HFFc6 (cell line): ENCODE results near the gene SGTB. TPM values are rescaled to one million over a fixed set of nuclear protein-coding genes. Genes with fewer than 3 reads are reported as not detected.

Experiments
- DNase-seq: peaks from one replicate; pipeline ENCODE4 v3.0.0-alpha.2; 2018
- H3K27ac Mint-ChIP-seq: 2 replicates; pipeline ENCODE4 v1.8.0; 2020; ENCODE audit warnings: mild to moderate bottlenecking, mixed read lengths
- H3K27me3 Mint-ChIP-seq: 2 replicates; pipeline ENCODE4 v1.8.0; 2021; ENCODE audit warnings: mild to moderate bottlenecking, moderate library complexity, mixed read lengths; ENCODE audit not compliant: insufficient read depth
- H3K36me3 Mint-ChIP-seq: 2 replicates; pipeline ENCODE4 v1.8.0; 2021; ENCODE audit warnings: low read depth, mixed read lengths
- H3K4me1 Mint-ChIP-seq: 2 replicates; pipeline ENCODE4 v1.8.0; 2020; ENCODE audit warnings: low read depth, mixed read lengths
- H3K4me3 Mint-ChIP-seq: 2 replicates; pipeline ENCODE4 v1.8.0; 2020; ENCODE audit warnings: mild to moderate bottlenecking, moderate library complexity, mixed read lengths
- H3K9me3 Mint-ChIP-seq: 2 replicates; pipeline ENCODE4 v1.8.0; 2020; ENCODE audit warnings: mild to moderate bottlenecking, mixed read lengths
- total RNA-seq, 6 experiments: library from RNA; stranded (reverse); fragmentation: NEBNext Ultra II Directional; extraction: Animal tissue kit (Norgen Biotek cat#: 25700); gene quantifications; 2 replicates in 1 of 6; 3 replicates in 5 of 6; pipeline ENCODE4 v1.2.3, GENCODE V29; 2021
- TF ChIP-seq, protein P1 (sequence below): fragments of 200-600 bp; sonication (generic); IDR thresholded peaks from 2 replicates; pipeline ENCODE4 v1.5.0; 2021; ENCODE audit warnings: antibody characterized with exemption, mild to moderate bottlenecking

Gene SGTB
- total RNA-seq, 6 experiments from 2014 or later: 25.7 to 32.7 (median 30.1) TPM

DNA sequence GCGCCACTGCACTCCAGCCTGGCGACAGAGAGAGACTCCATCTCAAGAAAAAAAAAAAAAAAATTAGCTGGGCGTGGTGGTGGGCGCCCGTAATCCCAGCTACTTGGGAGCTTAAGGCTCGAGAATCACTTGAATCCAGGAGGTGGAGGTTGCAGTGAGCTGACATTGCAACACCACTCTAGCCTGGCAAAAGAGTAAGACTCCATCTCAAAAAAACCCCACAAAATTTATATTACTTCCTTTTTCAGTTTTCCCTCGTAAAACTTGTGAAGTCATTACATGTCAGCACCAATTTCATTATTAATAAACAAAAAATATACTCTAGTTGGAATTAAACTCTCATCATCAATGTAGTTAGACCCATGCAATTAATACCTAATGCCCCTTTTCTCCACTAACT is 53.2 kb downstream of the SGTB start:
- peaks cover 2% of the 10 kb centered on the region; the same call in 1 of the 2 replicates for H3K27me3 Mint-ChIP-seq
- no peak overlapping the region for H3K4me3 Mint-ChIP-seq
- peaks cover 26% of the 10 kb centered on the region for H3K4me1 Mint-ChIP-seq
- peaks cover 25% of the 10 kb centered on the region for H3K36me3 Mint-ChIP-seq
- H3K9me3 Mint-ChIP-seq: no peaks in the 10 kb centered on the region
- H3K27ac Mint-ChIP-seq: no peak overlapping the region
- DNase-seq: no peak
- TF ChIP-seq, protein P1, sequence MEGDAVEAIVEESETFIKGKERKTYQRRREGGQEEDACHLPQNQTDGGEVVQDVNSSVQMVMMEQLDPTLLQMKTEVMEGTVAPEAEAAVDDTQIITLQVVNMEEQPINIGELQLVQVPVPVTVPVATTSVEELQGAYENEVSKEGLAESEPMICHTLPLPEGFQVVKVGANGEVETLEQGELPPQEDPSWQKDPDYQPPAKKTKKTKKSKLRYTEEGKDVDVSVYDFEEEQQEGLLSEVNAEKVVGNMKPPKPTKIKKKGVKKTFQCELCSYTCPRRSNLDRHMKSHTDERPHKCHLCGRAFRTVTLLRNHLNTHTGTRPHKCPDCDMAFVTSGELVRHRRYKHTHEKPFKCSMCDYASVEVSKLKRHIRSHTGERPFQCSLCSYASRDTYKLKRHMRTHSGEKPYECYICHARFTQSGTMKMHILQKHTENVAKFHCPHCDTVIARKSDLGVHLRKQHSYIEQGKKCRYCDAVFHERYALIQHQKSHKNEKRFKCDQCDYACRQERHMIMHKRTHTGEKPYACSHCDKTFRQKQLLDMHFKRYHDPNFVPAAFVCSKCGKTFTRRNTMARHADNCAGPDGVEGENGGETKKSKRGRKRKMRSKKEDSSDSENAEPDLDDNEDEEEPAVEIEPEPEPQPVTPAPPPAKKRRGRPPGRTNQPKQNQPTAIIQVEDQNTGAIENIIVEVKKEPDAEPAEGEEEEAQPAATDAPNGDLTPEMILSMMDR: no peak

DNA sequence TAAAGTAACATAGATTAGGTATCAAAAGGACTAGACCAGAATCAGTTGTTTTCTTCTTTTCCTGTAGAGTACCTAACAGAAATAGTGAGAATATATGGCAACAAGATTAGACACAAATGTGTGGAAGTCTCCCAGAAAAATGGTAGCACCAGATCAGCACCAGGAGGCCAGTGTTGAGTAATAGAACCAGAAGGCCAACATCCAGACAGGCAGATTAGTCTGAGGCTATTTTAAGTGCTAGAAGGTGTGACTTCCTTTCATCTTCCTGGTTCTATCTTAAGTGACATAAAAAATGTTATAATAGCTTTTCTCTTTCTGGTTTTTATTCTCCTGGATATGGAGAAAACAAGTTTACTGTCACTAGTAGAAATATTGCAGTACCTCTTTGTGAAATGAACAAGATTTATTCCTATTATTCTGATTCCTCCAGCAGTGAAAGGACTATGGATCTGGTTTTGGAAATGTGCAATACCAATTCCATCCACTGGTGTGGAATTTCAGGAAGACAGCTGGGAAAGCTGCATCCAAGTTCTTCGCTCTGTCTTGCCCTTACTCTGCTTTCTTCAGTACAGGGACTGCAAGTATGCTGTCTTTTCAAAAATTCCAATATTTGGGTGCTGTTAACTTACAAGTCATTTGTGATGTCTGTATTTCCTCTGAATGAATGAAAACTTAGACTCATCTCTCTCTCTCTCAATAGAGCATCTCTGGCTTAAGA is 57.9 kb downstream of the SGTB start:
- no peak overlapping the region for H3K4me3 Mint-ChIP-seq
- TF ChIP-seq, protein P1: peak; percentile 78
- peaks cover 11% of the 10 kb centered on the region for H3K4me1 Mint-ChIP-seq
- peak; percentile 22 for DNase-seq
- peaks cover 2% of the 10 kb centered on the region; the same call in 1 of the 2 replicates for H3K27me3 Mint-ChIP-seq
- peak overlapping the region; percentile 45 for H3K27ac Mint-ChIP-seq
- no peaks in the 10 kb centered on the region for H3K9me3 Mint-ChIP-seq
- peaks cover 30% of the 10 kb centered on the region for H3K36me3 Mint-ChIP-seq

DNA sequence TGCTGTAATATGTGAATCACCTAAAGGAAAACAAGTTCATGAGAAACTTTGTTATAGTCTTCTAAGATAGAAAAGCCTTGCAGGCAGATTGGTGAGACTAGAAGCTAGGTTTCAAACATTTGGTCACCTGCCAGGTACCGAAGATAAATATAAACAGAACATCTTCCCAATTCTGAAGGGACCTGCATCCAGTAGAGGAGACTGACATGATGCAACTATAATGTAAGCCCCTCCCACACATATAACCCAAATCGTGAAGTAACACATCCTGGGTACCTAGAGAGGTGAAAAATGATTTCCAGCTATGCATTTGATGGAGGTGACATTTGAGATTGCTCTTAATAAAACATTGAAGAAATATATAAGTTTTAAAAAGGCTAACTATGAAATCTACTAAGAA is 67.2 kb downstream of the SGTB start:
- Mint-ChIP-seq H3K4me3 (no peak overlapping the region), H3K9me3 (no peaks in the 10 kb centered on the region), H3K4me1 (no peaks in the 10 kb centered on the region), H3K27me3 (no peaks in the 10 kb centered on the region), H3K27ac (no peak overlapping the region), H3K36me3 (peaks cover 11% of the 10 kb centered on the region; the same call in 1 of the 2 replicates)
- DNase-seq: no peak
- TF ChIP-seq, protein P1: no peak

DNA sequence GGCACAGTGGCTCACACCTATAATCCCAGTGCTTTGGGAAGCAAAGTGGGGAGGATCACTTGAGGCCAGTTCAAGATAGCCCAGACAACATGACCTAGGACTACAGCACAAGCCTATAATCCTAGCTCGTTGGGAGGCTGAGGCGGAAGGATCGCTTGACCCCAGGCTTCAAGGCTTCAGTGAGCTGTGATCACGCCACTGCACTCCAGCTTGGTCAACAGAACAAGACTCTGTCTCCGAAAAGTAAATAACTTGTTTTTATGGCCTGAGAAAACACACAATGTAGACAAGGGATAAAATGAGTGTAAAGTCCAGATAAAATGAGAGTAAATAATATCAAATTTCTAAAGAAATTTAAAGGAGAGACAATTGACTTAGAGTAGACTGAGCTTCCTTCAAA is 70.8 kb downstream of the SGTB start:
- Mint-ChIP-seq H3K27me3 (no peaks in the 10 kb centered on the region), H3K36me3 (0 out of 2 replicates have a peak, but pooled peaks cover 6% of the 10 kb centered on the region), H3K4me1 (no peaks in the 10 kb centered on the region), H3K27ac (no peak overlapping the region), H3K4me3 (no peak overlapping the region), H3K9me3 (no peaks in the 10 kb centered on the region)
- TF ChIP-seq, protein P1: no peak
- DNase-seq: no peak

DNA sequence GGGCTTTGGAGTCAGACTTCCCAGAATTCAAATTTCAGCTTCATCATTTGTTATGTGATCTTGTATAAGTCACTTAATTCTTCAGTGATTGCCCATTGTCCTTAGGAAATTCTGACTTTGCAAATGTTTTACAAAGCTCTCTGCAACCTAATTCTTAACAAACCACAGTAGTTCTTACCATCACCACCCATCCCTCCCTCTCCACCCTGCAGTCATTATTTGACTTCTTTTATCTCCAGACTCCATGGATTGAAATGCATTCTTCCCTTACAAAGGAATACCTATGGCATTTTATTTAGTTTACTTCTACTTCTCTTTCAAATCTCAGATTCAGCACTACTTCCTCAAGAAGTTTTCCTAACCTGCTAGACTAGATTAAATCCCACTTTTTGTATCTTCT is 74.0 kb downstream of the SGTB start:
- no peaks in the 10 kb centered on the region for H3K9me3 Mint-ChIP-seq
- H3K27me3 Mint-ChIP-seq: no peaks in the 10 kb centered on the region
- TF ChIP-seq, protein P1: no peak
- H3K36me3 Mint-ChIP-seq: 0 out of 2 replicates have a peak, but pooled peaks cover 6% of the 10 kb centered on the region
- H3K4me1 Mint-ChIP-seq: no peaks in the 10 kb centered on the region
- no peak overlapping the region for H3K4me3 Mint-ChIP-seq
- DNase-seq: no peak
- no peak overlapping the region; the same call in 1 of the 2 replicates for H3K27ac Mint-ChIP-seq
